Osteoblast (primary cell): ENCODE results near the gene NFIB. TPM values are rescaled to one million over a fixed set of nuclear protein-coding genes. Genes with fewer than 3 reads are reported as not detected.

ENCODE experiments used
- DNase-seq: peaks from one replicate; pipeline ENCODE4 v3.0.0; 2011; ENCODE audit warnings: low spot score, mixed read lengths; ENCODE audit not compliant: insufficient read length; ENCODE audit errors: missing footprints
- H2AFZ ChIP-seq: 2 replicates; pipeline ENCODE4 v1.6.0; 2011; ENCODE audit warnings: mild to moderate bottlenecking, low read length
- H3K27ac ChIP-seq: 2 replicates; pipeline ENCODE4 v1.5.1; 2011; ENCODE audit warnings: mild to moderate bottlenecking, low read depth, low read length, moderate library complexity
- H3K27me3 ChIP-seq: 2 replicates; pipeline ENCODE4 v1.6.0; 2012; ENCODE audit warnings: mild to moderate bottlenecking, control low read depth, inconsistent platforms, low read length, moderate library complexity; ENCODE audit not compliant: insufficient read depth
- H3K36me3 ChIP-seq: 2 replicates; pipeline ENCODE4 v1.5.1; 2011; ENCODE audit warnings: mild to moderate bottlenecking, low read length, control low read depth, moderate library complexity; ENCODE audit not compliant: insufficient read depth
- H3K4me1 ChIP-seq: 2 replicates; pipeline ENCODE4 v1.5.1; 2011; ENCODE audit warnings: mild to moderate bottlenecking, low read length, control low read depth, moderate library complexity; ENCODE audit not compliant: insufficient read depth
- H3K4me2 ChIP-seq: 2 replicates; pipeline ENCODE4 v1.6.0; 2011; ENCODE audit warnings: mild to moderate bottlenecking, low read length; ENCODE audit not compliant: insufficient read depth
- H3K4me3 ChIP-seq: fragments of 200-600 bp; sonication (generic); 3 replicates; pipeline ENCODE4 v1.5.1; 2012; ENCODE audit warnings: mild to moderate bottlenecking, low read length, inconsistent platforms; ENCODE audit not compliant: insufficient read depth
- H3K79me2 ChIP-seq: 2 replicates; pipeline ENCODE4 v1.6.0; 2012; ENCODE audit warnings: mild to moderate bottlenecking, low read length, control low read depth, inconsistent platforms; ENCODE audit not compliant: insufficient read depth
- H3K9me3 ChIP-seq: 2 replicates; pipeline ENCODE4 v1.5.1; 2011; ENCODE audit warnings: low read depth, low read length, control low read depth
- H4K20me1 ChIP-seq: 2 replicates; pipeline ENCODE4 v1.6.0; 2012; ENCODE audit warnings: mild to moderate bottlenecking, low read length, control low read depth; ENCODE audit not compliant: insufficient read depth
- total RNA-seq: library from RNA; depleted of rRNA; stranded (reverse); fragments of >200 nt; gene quantifications from 2 replicates; pipeline ENCODE4 v1.2.3, GENCODE V29; 2012
- TF ChIP-seq, protein P1 (sequence below): IDR thresholded peaks from 2 replicates; pipeline ENCODE4 v1.5.1; 2011; ENCODE audit warnings: mild to moderate bottlenecking, low read depth, low read length, moderate library complexity; ENCODE audit errors: extremely low read depth

Gene NFIB
- total RNA-seq, 1 donor, result 21.0 TPM

DNA sequence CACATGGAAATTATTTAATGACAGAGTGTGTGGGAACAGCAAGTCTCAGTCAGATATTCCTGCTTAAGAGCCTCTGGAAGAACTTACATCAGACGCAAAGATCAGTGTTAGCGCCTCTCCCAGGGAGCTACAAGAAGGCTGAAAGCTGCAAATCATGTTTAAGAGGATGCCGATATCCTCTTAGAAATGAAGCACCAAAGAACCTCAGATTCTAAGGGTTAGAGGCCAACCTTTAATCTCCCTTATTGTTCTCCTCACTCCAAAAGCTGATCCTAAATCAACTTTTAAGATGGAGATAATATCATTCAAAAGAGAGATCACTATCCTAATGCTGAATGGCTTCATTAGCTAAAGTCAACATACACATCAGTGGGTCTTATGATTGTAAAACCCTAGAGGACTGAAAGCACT is 160.6 kb downstream of the NFIB start:
- no peak overlapping the region for H3K4me2 ChIP-seq
- no peaks in the 10 kb centered on the region for H3K9me3 ChIP-seq
- no peaks in the 10 kb centered on the region for H3K27me3 ChIP-seq
- no peak overlapping the region for H2AFZ ChIP-seq
- H4K20me1 ChIP-seq, result no peaks in the 10 kb centered on the region
- H3K4me1 ChIP-seq, result no peaks in the 10 kb centered on the region
- H3K36me3 ChIP-seq, result no peaks in the 10 kb centered on the region
- H3K4me3 ChIP-seq, result no peak overlapping the region
- TF ChIP-seq, protein P1, sequence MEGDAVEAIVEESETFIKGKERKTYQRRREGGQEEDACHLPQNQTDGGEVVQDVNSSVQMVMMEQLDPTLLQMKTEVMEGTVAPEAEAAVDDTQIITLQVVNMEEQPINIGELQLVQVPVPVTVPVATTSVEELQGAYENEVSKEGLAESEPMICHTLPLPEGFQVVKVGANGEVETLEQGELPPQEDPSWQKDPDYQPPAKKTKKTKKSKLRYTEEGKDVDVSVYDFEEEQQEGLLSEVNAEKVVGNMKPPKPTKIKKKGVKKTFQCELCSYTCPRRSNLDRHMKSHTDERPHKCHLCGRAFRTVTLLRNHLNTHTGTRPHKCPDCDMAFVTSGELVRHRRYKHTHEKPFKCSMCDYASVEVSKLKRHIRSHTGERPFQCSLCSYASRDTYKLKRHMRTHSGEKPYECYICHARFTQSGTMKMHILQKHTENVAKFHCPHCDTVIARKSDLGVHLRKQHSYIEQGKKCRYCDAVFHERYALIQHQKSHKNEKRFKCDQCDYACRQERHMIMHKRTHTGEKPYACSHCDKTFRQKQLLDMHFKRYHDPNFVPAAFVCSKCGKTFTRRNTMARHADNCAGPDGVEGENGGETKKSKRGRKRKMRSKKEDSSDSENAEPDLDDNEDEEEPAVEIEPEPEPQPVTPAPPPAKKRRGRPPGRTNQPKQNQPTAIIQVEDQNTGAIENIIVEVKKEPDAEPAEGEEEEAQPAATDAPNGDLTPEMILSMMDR, result no peak
- no peak for DNase-seq
- no peaks in the 10 kb centered on the region for H3K79me2 ChIP-seq
- H3K27ac ChIP-seq, result no peak overlapping the region

DNA sequence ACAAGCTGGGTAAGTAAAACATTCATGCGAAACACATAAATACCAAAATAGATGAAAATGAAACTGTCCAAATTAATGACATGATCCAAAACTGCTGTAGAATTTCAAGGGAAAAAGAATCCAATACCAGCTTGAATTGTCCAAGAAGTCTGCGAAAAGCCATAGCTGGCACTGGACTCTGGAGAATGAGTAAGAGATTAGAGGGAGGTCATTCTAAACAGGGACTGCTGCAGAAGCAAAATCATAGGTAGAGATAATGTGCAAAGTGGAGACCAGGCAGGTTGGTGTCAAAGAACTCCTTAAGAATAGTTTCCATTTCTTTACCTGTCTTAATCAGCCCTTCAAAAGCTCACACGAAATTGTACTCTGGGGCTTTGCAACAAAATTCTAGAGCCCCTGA is 162.5 kb downstream of the NFIB start:
- H3K4me2 ChIP-seq, result no peak overlapping the region
- H3K27me3 ChIP-seq, result no peaks in the 10 kb centered on the region
- no peaks in the 10 kb centered on the region for H4K20me1 ChIP-seq
- DNase-seq, result no peak
- H3K36me3 ChIP-seq, result no peaks in the 10 kb centered on the region
- TF ChIP-seq, protein P1, result no peak
- no peak overlapping the region for H3K27ac ChIP-seq
- no peak overlapping the region for H3K4me3 ChIP-seq
- no peaks in the 10 kb centered on the region for H3K9me3 ChIP-seq
- H2AFZ ChIP-seq, result no peak overlapping the region
- H3K79me2 ChIP-seq, result no peaks in the 10 kb centered on the region
- H3K4me1 ChIP-seq, result no peaks in the 10 kb centered on the region

DNA sequence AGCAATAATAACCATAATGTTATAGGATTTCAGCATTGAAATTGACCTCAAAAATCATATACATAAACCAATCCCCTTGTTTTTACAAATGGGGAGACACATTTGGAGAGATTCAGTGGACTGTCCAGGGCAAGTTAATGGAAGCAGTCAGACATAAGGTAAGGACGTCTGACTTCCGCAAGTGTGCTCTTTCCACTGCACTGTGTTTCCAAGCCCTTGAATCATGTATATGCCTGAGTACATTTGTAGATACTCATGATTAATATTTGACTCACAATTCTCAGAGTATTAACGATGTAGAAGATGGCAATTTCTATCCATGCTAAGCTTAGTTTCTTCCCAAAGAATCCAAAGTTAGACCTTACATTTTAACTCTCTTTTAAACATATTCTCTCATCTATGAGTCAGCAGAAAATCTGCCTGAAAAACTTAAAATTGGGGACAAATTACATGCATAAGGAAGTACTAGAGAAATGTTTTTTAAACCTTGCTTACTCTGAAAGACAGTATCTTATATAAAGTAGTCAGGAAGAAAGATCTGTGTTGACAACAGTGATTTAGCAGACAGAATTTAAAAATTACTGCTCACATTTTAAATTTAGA is 165.3 kb downstream of the NFIB start:
- no peaks in the 10 kb centered on the region for H3K4me1 ChIP-seq
- H3K4me3 ChIP-seq, result no peak overlapping the region
- H2AFZ ChIP-seq, result no peak overlapping the region
- DNase-seq, result no peak
- no peaks in the 10 kb centered on the region for H4K20me1 ChIP-seq
- TF ChIP-seq, protein P1, result no peak
- H3K27me3 ChIP-seq, result no peaks in the 10 kb centered on the region
- no peaks in the 10 kb centered on the region for H3K79me2 ChIP-seq
- no peak overlapping the region for H3K4me2 ChIP-seq
- H3K9me3 ChIP-seq, result no peaks in the 10 kb centered on the region
- no peaks in the 10 kb centered on the region for H3K36me3 ChIP-seq
- H3K27ac ChIP-seq, result no peak overlapping the region

DNA sequence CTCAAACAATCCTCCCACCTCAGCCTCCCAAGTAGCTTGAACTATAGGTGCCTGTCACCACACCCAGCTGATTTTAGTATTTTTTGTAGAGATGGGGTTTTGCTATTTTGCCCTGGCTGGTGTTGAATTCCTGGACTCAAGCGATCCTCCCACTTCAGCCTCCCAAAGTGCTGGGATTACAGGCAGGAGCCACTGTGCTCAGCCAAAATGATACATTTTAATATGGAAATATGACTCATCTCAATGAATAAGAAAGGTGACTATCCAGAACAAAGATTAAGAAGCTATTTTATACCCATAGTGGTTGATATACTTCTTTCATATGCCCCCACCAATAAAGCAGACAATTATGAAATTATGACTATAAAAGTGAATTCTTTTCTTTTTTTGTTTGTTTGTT is 166.2 kb downstream of the NFIB start:
- no peaks in the 10 kb centered on the region for H3K9me3 ChIP-seq
- H3K27me3 ChIP-seq, result no peaks in the 10 kb centered on the region
- no peaks in the 10 kb centered on the region for H3K36me3 ChIP-seq
- DNase-seq, result no peak
- H3K79me2 ChIP-seq, result no peaks in the 10 kb centered on the region
- no peak overlapping the region for H3K4me2 ChIP-seq
- no peak overlapping the region for H3K27ac ChIP-seq
- H2AFZ ChIP-seq, result no peak overlapping the region
- H3K4me3 ChIP-seq, result no peak overlapping the region
- no peaks in the 10 kb centered on the region for H3K4me1 ChIP-seq
- no peaks in the 10 kb centered on the region for H4K20me1 ChIP-seq
- TF ChIP-seq, protein P1, result no peak
